Neuronal stem cell (in vitro differentiated cells): ENCODE data around the gene HOXA11.
A peak's percentile ranks its signal among the peaks of the same experiment; 100 is the strongest.

ENCODE experiments used
- DNase-seq: peaks from one replicate; pipeline ENCODE4 v3.0.0-alpha.2; 2013; ENCODE audit warnings: low spot score
- H2AFZ ChIP-seq: one replicate; pipeline ENCODE4 v1.6.1; 2013; ENCODE audit warnings: mild to moderate bottlenecking, low read length, inconsistent platforms
- H2AK5ac ChIP-seq: 2 replicates; pipeline ENCODE4 v1.6.1; 2013; ENCODE audit warnings: low read depth, mild to moderate bottlenecking, inconsistent platforms, low read length, moderate library complexity, mixed read lengths
- H2BK120ac ChIP-seq: 2 replicates; pipeline ENCODE4 v1.6.1; 2013; ENCODE audit warnings: low read depth, mild to moderate bottlenecking, inconsistent platforms, low read length, moderate library complexity, mixed read lengths
- H2BK12ac ChIP-seq: one replicate; pipeline ENCODE4 v1.6.1; 2013; ENCODE audit warnings: low read length, inconsistent platforms
- H2BK15ac ChIP-seq: 2 replicates; pipeline ENCODE4 v1.6.1; 2013; ENCODE audit warnings: mild to moderate bottlenecking, low read length, inconsistent platforms, mixed read lengths
- H2BK5ac ChIP-seq: one replicate; pipeline ENCODE4 v1.6.1; 2013; ENCODE audit warnings: inconsistent platforms, mild to moderate bottlenecking, low read length, moderate library complexity
- H3K14ac ChIP-seq: one replicate; pipeline ENCODE4 v1.6.1; 2013; ENCODE audit warnings: low read length, inconsistent platforms
- H3K18ac ChIP-seq: 2 replicates; pipeline ENCODE4 v1.6.1; 2013; ENCODE audit warnings: low read length, inconsistent platforms
- H3K23ac ChIP-seq: 2 replicates; pipeline ENCODE4 v1.6.1; 2013; ENCODE audit warnings: low read depth, mild to moderate bottlenecking, mixed read lengths, low read length, inconsistent platforms; ENCODE audit not compliant: poor library complexity
- H3K27ac ChIP-seq: replicated peaks from 3 replicates; pipeline ENCODE4 v1.5.1; 2013; ENCODE audit warnings: low read length, inconsistent platforms
- H3K27me3 ChIP-seq, 3 experiments: 2 replicates each; pipeline ENCODE4 v1.6.1; 2013; ENCODE audit warnings: low read length in 3 of 3, mild to moderate bottlenecking in 2 of 3, inconsistent platforms in 1 of 3, low read depth in 1 of 3, mixed read lengths in 1 of 3, moderate library complexity in 1 of 3; ENCODE audit not compliant: control insufficient read depth in 3 of 3, insufficient read depth in 3 of 3
- H3K36me3 ChIP-seq, 2 donors: replicated peaks in 1 of 2; 2 replicates each; pipeline ENCODE4 v1.6.1; 2013; ENCODE audit warnings: low read length in 2 of 2; ENCODE audit not compliant: control insufficient read depth in 2 of 2, insufficient read depth in 2 of 2
- H3K4ac ChIP-seq: 2 replicates; pipeline ENCODE4 v1.6.1; 2013; ENCODE audit warnings: inconsistent platforms, mild to moderate bottlenecking, low read length, moderate library complexity
- H3K4me1 ChIP-seq, 2 donors: 1 replicate in 1 of 2; 2 replicates in 1 of 2; pipeline ENCODE4 v1.6.1; 2013; ENCODE audit warnings: low read length in 2 of 2, low read depth in 1 of 2; ENCODE audit not compliant: control insufficient read depth in 2 of 2, insufficient read depth in 1 of 2
- H3K4me2 ChIP-seq: one replicate; pipeline ENCODE4 v1.6.1; 2013; ENCODE audit warnings: mild to moderate bottlenecking, low read length, inconsistent platforms; ENCODE audit not compliant: insufficient read depth, poor library complexity, severe bottlenecking
- H3K4me3 ChIP-seq, 2 donors: 2 replicates each; pipeline ENCODE4 v1.5.1; 2013; ENCODE audit warnings: low read length in 2 of 2, mild to moderate bottlenecking in 2 of 2, inconsistent platforms in 1 of 2, moderate library complexity in 1 of 2
- H3K79me1 ChIP-seq: one replicate; pipeline ENCODE4 v1.6.1; 2013; ENCODE audit warnings: low read depth, mild to moderate bottlenecking, inconsistent platforms, low read length, moderate library complexity
- H3K9ac ChIP-seq: one replicate; pipeline ENCODE4 v1.6.1; 2013; ENCODE audit warnings: mild to moderate bottlenecking, low read depth, low read length, inconsistent platforms; ENCODE audit not compliant: poor library complexity
- H3K9me3 ChIP-seq, 2 donors: replicated peaks in 1 of 2; 2 replicates each; pipeline versions ENCODE3 to v1.6.1; 2013; ENCODE audit warnings: low read length in 2 of 2, mild to moderate bottlenecking in 2 of 2, inconsistent platforms in 1 of 2, low read depth in 1 of 2, mixed read lengths in 1 of 2, moderate library complexity in 1 of 2; ENCODE audit not compliant: control insufficient read depth in 2 of 2, insufficient read depth in 1 of 2
- H4K8ac ChIP-seq: one replicate; pipeline ENCODE4 v1.6.1; 2013; ENCODE audit warnings: low read depth, mild to moderate bottlenecking, inconsistent platforms, low read length, moderate library complexity
- H4K91ac ChIP-seq: one replicate; pipeline ENCODE4 v1.6.1; 2013; ENCODE audit warnings: low read length, low read depth, mild to moderate bottlenecking, inconsistent platforms; ENCODE audit not compliant: poor library complexity
- WGBS, 2 donors: extraction: QIAGEN DNeasy Blood & Tissue Kit; methylation state at CpG; one replicate each; pipeline ENCODE4 v1.1.7; 2013; ENCODE audit warnings: missing lambda C conversion rate in 2 of 2, mixed read lengths in 1 of 2; ENCODE audit not compliant: insufficient read length in 2 of 2, insufficient replicate concordance in 1 of 2; ENCODE audit errors: extremely low coverage in 2 of 2; 5-methylcytosine and 5-hydroxymethylcytosine counted together

The HOXA11 gene

DNA sequence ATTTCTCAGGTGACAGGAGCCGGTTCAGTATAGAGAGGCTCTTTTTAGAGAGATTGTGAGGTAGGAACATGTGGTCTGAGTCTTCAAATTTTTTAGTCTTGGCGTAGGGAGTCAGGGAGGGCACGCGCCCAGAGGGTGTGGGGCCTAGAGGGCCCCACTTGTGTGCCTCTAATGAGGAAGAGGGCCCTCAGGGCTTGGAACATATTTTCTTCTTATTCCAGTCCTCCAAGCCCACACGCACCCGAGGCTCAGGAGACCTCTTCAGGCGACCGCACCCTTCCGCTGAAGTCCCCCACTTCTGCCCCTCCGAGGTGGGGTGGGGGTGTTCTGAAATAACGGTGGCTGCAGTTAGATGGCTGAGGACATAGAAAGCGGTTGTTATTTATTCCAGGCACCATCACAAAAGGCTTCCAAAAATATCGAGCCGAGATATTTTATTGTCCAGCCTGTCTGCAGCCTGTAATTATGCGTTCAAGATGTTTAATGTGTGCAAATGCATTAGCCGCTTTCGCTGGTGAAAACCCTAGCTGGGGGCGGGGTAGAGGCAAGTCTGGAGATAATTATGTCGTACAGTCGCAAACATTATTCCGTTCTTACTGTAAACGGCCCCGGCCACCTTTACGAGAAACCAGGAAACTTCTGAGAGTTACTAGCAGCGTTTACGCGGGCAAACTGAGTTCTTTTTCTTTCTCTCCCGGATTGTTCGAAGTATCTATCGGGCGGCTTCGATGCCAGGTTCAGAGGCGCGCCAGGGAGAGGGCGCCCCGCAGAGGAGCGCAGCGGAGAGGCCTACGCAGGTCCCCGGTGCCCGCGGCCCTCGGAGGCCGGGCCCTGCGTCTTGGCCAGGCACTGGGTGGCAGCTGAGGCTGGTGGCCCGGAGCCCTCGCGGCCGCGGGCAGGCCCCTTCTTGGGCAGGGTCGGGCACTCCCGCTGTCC, 27.7 kb upstream of the HOXA11 start:
- no peak overlapping the region for H3K18ac ChIP-seq
- no CpG with 5 or more reads among the region's 52 CpGs for WGBS, 2 donors
- H3K4me1 ChIP-seq = no peaks in the 10 kb centered on the region
- no peak overlapping the region for H2BK120ac ChIP-seq
- peak overlapping the region; percentile 22 for H2AK5ac ChIP-seq
- H4K91ac ChIP-seq = no peak overlapping the region
- H3K9me3 ChIP-seq = no peaks in the 10 kb centered on the region
- H3K4me3 ChIP-seq = no peak overlapping the region
- H3K36me3 ChIP-seq = no peaks in the 10 kb centered on the region
- H3K23ac ChIP-seq = no peak overlapping the region
- H3K79me1 ChIP-seq = no peaks in the 10 kb centered on the region
- H3K9ac ChIP-seq = no peak overlapping the region
- no peak overlapping the region for H3K4me2 ChIP-seq
- no peak overlapping the region for H3K4ac ChIP-seq
- no peak overlapping the region for H3K14ac ChIP-seq
- no peak for DNase-seq
- peaks cover 39 to 98% (median 98%) of the 10 kb centered on the region in 3 experiments for H3K27me3 ChIP-seq
- H2BK15ac ChIP-seq = no peak overlapping the region
- H2BK12ac ChIP-seq = no peak overlapping the region
- peak overlapping the region; percentile 49 for H2AFZ ChIP-seq
- no peak overlapping the region for H2BK5ac ChIP-seq
- no peak overlapping the region for H4K8ac ChIP-seq
- no peak overlapping the region for H3K27ac ChIP-seq

- H3K27me3 ChIP-seq = peaks cover 41 to 100% (median 97%) of the 10 kb centered on the region in 3 experiments
These were observed 26.8 kb upstream of the HOXA11 start for GRCh38 chr7:27211764-27212204.

DNA sequence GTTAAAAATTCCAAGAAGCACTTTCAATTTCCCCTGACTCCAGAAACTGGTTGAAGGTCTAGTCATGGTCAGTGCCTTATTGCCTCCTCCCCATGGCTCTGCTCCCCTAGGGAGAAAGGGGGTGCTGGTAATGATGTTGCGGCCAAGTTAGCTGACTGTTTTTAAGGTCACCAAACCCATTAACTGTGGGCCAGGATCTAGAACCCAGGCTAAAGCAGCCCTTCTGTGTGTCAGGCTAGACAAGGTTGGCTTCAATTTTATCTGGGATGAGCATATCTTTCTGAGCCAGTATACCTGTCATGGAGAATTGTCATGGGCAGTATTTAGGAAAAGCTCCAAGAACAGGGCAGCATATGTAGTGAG, 26.0 kb upstream of the HOXA11 start:
- no CpG with 5 or more reads among the region's 1 CpG for WGBS, 2 donors
- no peak overlapping the region for H2BK15ac ChIP-seq
- H3K27ac ChIP-seq = no peak overlapping the region

More at GRCh38 chr7:27211764-27212204, 26.8 kb upstream of the HOXA11 start:
- Histone ChIP-seq H2BK5ac (no peak overlapping the region), H2BK15ac (no peak overlapping the region), H3K23ac (no peak overlapping the region), H3K9ac (no peak overlapping the region), H3K79me1 (no peaks in the 10 kb centered on the region), H3K18ac (no peak overlapping the region), H4K91ac (no peak overlapping the region), H2AFZ (no peak overlapping the region), H2BK12ac (no peak overlapping the region), H3K4me3 (no peak overlapping the region), H4K8ac (no peak overlapping the region), H3K27ac (no peak overlapping the region), H3K4me1 (no peaks in the 10 kb centered on the region), H2AK5ac (no peak overlapping the region), H3K4ac (no peak overlapping the region), H3K9me3 (no peaks in the 10 kb centered on the region), H2BK120ac (no peak overlapping the region), H3K4me2 (no peak overlapping the region), H3K14ac (no peak overlapping the region), H3K36me3 (no peaks in the 10 kb centered on the region)
- no CpG with 5 or more reads among the region's 3 CpGs for WGBS, 2 donors
- DNase-seq = no peak

DNA sequence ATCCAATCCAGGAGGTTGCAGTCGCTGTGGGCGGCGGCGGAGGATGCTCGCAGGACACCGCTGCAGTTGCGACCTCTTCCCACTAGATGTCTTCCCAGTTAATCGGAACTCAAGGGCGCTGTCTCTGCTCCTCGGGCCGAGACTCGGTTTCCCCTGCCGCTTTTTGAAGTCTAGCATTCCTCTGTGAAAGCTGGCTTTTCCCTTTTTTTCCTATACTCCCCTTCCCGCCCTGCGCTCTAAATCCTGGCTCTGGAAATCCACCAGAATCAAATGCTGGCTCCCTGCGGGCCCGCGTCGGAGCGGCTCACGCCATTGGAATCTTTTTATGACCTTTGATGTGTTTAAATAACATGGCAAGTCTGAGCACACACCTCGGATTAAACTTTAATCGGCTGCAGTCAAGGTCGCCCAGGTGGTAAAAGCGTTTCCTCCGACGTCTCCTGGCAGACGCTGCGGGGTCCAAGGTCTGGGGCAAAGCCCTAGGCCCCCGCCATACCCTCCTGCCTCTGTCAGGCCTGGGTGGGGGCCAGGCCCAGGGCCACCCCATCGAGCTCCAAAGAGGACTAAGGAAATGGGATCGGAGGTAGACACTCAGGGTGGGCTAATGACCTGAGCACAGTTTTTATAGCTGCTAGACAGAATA, 25.5 kb upstream of the HOXA11 start:
- Histone ChIP-seq H4K91ac (no peak overlapping the region), H2BK15ac (no peak overlapping the region), H3K27ac (no peak overlapping the region), H2BK12ac (no peak overlapping the region), H3K4me3 (no peak overlapping the region), H2AK5ac (no peak overlapping the region), H2BK5ac (no peak overlapping the region), H3K36me3 (no peaks in the 10 kb centered on the region), H3K4ac (no peak overlapping the region), H3K9me3 (no peaks in the 10 kb centered on the region), H3K79me1 (no peaks in the 10 kb centered on the region), H3K14ac (no peak overlapping the region), H2AFZ (peak overlapping the region; percentile 18), H2BK120ac (no peak overlapping the region), H3K4me1 (no peaks in the 10 kb centered on the region), H3K9ac (no peak overlapping the region), H3K27me3 (peaks cover 46 to 100% (median 97%) of the 10 kb centered on the region in 3 experiments), H4K8ac (no peak overlapping the region), H3K4me2 (no peak overlapping the region), H3K18ac (no peak overlapping the region), H3K23ac (no peak overlapping the region)
- no peak for DNase-seq
- no CpG with 5 or more reads among the region's 32 CpGs for WGBS, 2 donors

More for the DNA sequence above, 26.0 kb upstream of the HOXA11 start:
- no peak for DNase-seq
- Histone ChIP-seq H2AFZ (no peak overlapping the region), H3K36me3 (no peaks in the 10 kb centered on the region), H3K4me3 (no peak overlapping the region), H3K9ac (no peak overlapping the region), H3K18ac (no peak overlapping the region), H2BK120ac (no peak overlapping the region), H2AK5ac (no peak overlapping the region), H4K8ac (no peak overlapping the region), H4K91ac (no peak overlapping the region), H2BK5ac (no peak overlapping the region), H3K27me3 (peaks cover 43 to 100% (median 97%) of the 10 kb centered on the region in 3 experiments), H3K14ac (no peak overlapping the region), H3K23ac (no peak overlapping the region), H3K79me1 (no peaks in the 10 kb centered on the region), H2BK12ac (no peak overlapping the region), H3K4me1 (no peaks in the 10 kb centered on the region), H3K4ac (no peak overlapping the region), H3K9me3 (no peaks in the 10 kb centered on the region), H3K4me2 (no peak overlapping the region)
